OCI-LY1 (cell line): Measurements from ENCODE around the gene AUH.

Experiments used
- H2AFZ ChIP-seq: fragments of 200-600 bp; sonication (generic), shearing (Covaris generic); 2 replicates; pipeline ENCODE4 v1.6.0; 2014; ENCODE audit warnings: antibody characterized with exemption, mild to moderate bottlenecking, low read length
- H3F3A ChIP-seq: fragments of 200-600 bp; sonication (generic), shearing (Covaris generic); 2 replicates; pipeline ENCODE4 v1.6.0; 2014; ENCODE audit warnings: mild to moderate bottlenecking, antibody characterized with exemption, low read length, moderate library complexity; ENCODE audit not compliant: insufficient read depth
- H3K27ac ChIP-seq: fragments of 200-600 bp; sonication (generic); 2 replicates; pipeline ENCODE4 v1.5.1; 2014; ENCODE audit warnings: low read length, mixed run types, mild to moderate bottlenecking, low read depth; ENCODE audit not compliant: poor library complexity, severe bottlenecking
- H3K27me3 ChIP-seq: fragments of 200-600 bp; sonication (generic); 2 replicates; pipeline ENCODE4 v1.6.0; 2014; ENCODE audit warnings: antibody characterized with exemption, mild to moderate bottlenecking, low read length, moderate library complexity; ENCODE audit not compliant: insufficient read depth
- H3K36me3 ChIP-seq: fragments of 200-600 bp; sonication (generic); 2 replicates; pipeline ENCODE4 v1.6.1; 2014; ENCODE audit warnings: mild to moderate bottlenecking, antibody characterized with exemption, low read length, moderate library complexity, mixed read lengths; ENCODE audit not compliant: insufficient read depth
- H3K4me1 ChIP-seq: fragments of 200-600 bp; sonication (generic); 2 replicates; pipeline ENCODE4 v1.5.1; 2014; ENCODE audit warnings: mild to moderate bottlenecking, low read length, moderate library complexity; ENCODE audit not compliant: insufficient read depth, severe bottlenecking
- H3K4me2 ChIP-seq: fragments of 200-600 bp; sonication (generic), shearing (Covaris generic); 2 replicates; pipeline ENCODE4 v1.6.1; 2014; ENCODE audit warnings: low read length
- H3K4me3 ChIP-seq: fragments of 200-600 bp; sonication (generic); 2 replicates; pipeline ENCODE4 v1.5.1; 2014; ENCODE audit warnings: low read length, low read depth, mild to moderate bottlenecking, mixed read lengths; ENCODE audit not compliant: poor library complexity, severe bottlenecking
- H3K79me2 ChIP-seq: fragments of 200-600 bp; shearing (Covaris generic); 2 replicates; pipeline ENCODE4 v1.6.1; 2016; ENCODE audit warnings: mixed run types, low read length, mixed read lengths; ENCODE audit not compliant: insufficient read depth
- H3K9ac ChIP-seq: fragments of 200-600 bp; sonication (generic), shearing (Covaris generic); 2 replicates; pipeline ENCODE4 v1.6.1; 2014; ENCODE audit warnings: mild to moderate bottlenecking, low read length, mixed read lengths
- H3K9me2 ChIP-seq: fragments of 200-600 bp; sonication (generic), shearing (Covaris generic); 2 replicates; pipeline ENCODE4 v1.6.1; 2014; ENCODE audit warnings: low read depth, mild to moderate bottlenecking, low read length, mixed read lengths
- H3K9me3 ChIP-seq: fragments of 200-600 bp; shearing (Covaris generic); 2 replicates; pipeline ENCODE4 v1.6.1; 2014; ENCODE audit warnings: low read length, mixed read lengths
- H4K20me1 ChIP-seq: fragments of 200-600 bp; sonication (generic), shearing (Covaris generic); 2 replicates; pipeline ENCODE4 v1.6.0; 2016; ENCODE audit warnings: mild to moderate bottlenecking, low read length; ENCODE audit not compliant: insufficient read depth
- CTCF ChIP-seq: fragments of 200-600 bp; sonication (generic), shearing (Covaris generic); IDR thresholded peaks from 2 replicates; pipeline ENCODE4 v1.5.1; 2017; ENCODE audit warnings: mild to moderate bottlenecking, antibody characterized with exemption, low read length, moderate library complexity, mixed read lengths
- EZH2 ChIP-seq: fragments of 200-600 bp; sonication (generic), shearing (Covaris generic); IDR thresholded peaks from 2 replicates; pipeline ENCODE4 v1.8.0; 2017; ENCODE audit warnings: borderline replicate concordance, mixed run types, mild to moderate bottlenecking, antibody characterized with exemption, low read length, moderate library complexity, mixed read lengths

Gene AUH

DNA sequence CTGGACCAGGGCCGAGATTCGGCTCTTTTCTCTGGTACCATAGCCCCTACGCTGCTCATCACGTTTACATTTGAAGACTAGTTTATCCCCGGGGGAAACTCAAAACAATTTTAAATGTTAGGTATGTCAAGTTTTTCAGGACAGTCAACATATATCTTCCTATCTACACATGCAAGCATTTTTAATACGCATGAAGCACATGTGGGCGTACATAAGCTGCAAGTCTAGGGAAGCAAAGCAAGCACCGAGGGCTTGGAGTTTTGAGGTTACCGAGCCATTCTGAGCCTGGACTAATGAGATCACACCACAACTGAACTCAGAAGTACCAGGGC, 154.4 kb downstream of the AUH start:
- no peak overlapping the region for H3K9ac ChIP-seq
- peak overlapping the region; percentile 52; the same call in 1 of the 2 replicates for H3K4me2 ChIP-seq
- H3K27me3 ChIP-seq: no peaks in the 10 kb centered on the region
- H3K9me2 ChIP-seq: no peaks in the 10 kb centered on the region
- no peaks in the 10 kb centered on the region for H3K36me3 ChIP-seq
- H3K79me2 ChIP-seq: no peaks in the 10 kb centered on the region
- H4K20me1 ChIP-seq: no peaks in the 10 kb centered on the region
- H2AFZ ChIP-seq: no peak overlapping the region
- TF ChIP-seq CTCF: no peak
- no peak for TF ChIP-seq EZH2
- no peak overlapping the region for H3K4me3 ChIP-seq
- H3K27ac ChIP-seq: peak overlapping the region; percentile 86
- H3K9me3 ChIP-seq: no peaks in the 10 kb centered on the region; the same call in 1 of the 2 replicates
- H3K4me1 ChIP-seq: peaks cover 25% of the 10 kb centered on the region
- no peaks in the 10 kb centered on the region for H3F3A ChIP-seq

DNA sequence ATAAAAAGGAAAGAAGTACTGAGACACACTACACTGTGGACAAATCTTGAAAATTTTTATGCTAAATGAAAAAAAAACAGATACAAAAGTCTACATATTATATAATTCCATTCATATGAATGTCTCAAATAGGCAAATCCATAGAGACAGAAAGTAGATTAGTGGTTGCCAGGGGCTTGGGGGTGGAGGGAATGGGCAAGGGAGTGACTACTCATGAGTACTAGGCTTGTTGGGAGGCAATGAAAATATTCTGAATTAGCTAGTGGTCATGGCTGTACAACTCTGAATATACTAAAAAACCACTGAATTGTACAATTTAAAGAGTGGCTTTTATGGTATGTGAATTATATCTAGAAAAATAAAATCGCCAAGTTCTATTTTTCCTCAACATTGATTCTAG, 154.9 kb downstream of the AUH start:
- Histone ChIP-seq H3K9me2 (no peaks in the 10 kb centered on the region), H3K4me1 (peaks cover 20% of the 10 kb centered on the region), H3K79me2 (no peaks in the 10 kb centered on the region), H3K4me3 (no peak overlapping the region), H3K9me3 (no peaks in the 10 kb centered on the region; the same call in 1 of the 2 replicates), H4K20me1 (no peaks in the 10 kb centered on the region), H3K27ac (no peak overlapping the region), H3K27me3 (no peaks in the 10 kb centered on the region), H3K36me3 (no peaks in the 10 kb centered on the region), H2AFZ (no peak overlapping the region), H3F3A (no peaks in the 10 kb centered on the region), H3K9ac (no peak overlapping the region), H3K4me2 (no peak overlapping the region)
- TF ChIP-seq EZH2 (no peak), CTCF (no peak)

- H3K79me2 ChIP-seq: no peaks in the 10 kb centered on the region
- H3F3A ChIP-seq: no peaks in the 10 kb centered on the region
Observed at GRCh38 chr9:91202736-91203283, 158.9 kb downstream of the AUH start.

More at GRCh38 chr9:91202736-91203283, 158.9 kb downstream of the AUH start:
- H3K9ac ChIP-seq: no peak overlapping the region
- TF ChIP-seq CTCF (no peak), EZH2 (no peak)
- H3K27me3 ChIP-seq: no peaks in the 10 kb centered on the region
- H3K27ac ChIP-seq: no peak overlapping the region
- H2AFZ ChIP-seq: no peak overlapping the region
- H3K4me1 ChIP-seq: peaks cover 7% of the 10 kb centered on the region
- H3K4me3 ChIP-seq: no peak overlapping the region
- no peak overlapping the region for H3K4me2 ChIP-seq
- 0 out of 2 replicates have a peak, but pooled peaks cover 3% of the 10 kb centered on the region for H3K9me3 ChIP-seq
- no peaks in the 10 kb centered on the region for H4K20me1 ChIP-seq
- H3K9me2 ChIP-seq: no peaks in the 10 kb centered on the region
- H3K36me3 ChIP-seq: no peaks in the 10 kb centered on the region
